Nephron progenitor cell (in vitro differentiated cells): ENCODE results near the gene TATDN2.

Experiments used
- DNase-seq: peaks from one replicate; pipeline ENCODE4 v3.0.0; 2021
- H3K27ac Mint-ChIP-seq: 2 replicates; pipeline ENCODE4 v1.8.0; 2021; ENCODE audit warnings: mild to moderate bottlenecking, moderate library complexity, mixed read lengths
- H3K27me3 Mint-ChIP-seq: 2 replicates; pipeline ENCODE4 v1.8.0; 2021; ENCODE audit warnings: mild to moderate bottlenecking, low read depth, mixed read lengths; ENCODE audit not compliant: poor library complexity
- H3K36me3 Mint-ChIP-seq: 2 replicates; pipeline ENCODE4 v1.8.0; 2021; ENCODE audit warnings: low read depth, mixed read lengths
- H3K4me1 Mint-ChIP-seq: 2 replicates; pipeline ENCODE4 v1.8.0; 2021; ENCODE audit warnings: mixed read lengths
- H3K4me3 Mint-ChIP-seq: 2 replicates; pipeline ENCODE4 v1.8.0; 2021; ENCODE audit warnings: mild to moderate bottlenecking, moderate library complexity, mixed read lengths
- H3K9me3 Mint-ChIP-seq: 2 replicates; pipeline ENCODE4 v1.8.0; 2021; ENCODE audit warnings: mild to moderate bottlenecking, moderate library complexity, mixed read lengths
- TF ChIP-seq, protein P1 (sequence below): fragments of 200-600 bp; sonication (generic); IDR thresholded peaks from 2 replicates; pipeline ENCODE4 v1.5.0; 2021; ENCODE audit warnings: antibody characterized with exemption

The TATDN2 gene

DNA sequence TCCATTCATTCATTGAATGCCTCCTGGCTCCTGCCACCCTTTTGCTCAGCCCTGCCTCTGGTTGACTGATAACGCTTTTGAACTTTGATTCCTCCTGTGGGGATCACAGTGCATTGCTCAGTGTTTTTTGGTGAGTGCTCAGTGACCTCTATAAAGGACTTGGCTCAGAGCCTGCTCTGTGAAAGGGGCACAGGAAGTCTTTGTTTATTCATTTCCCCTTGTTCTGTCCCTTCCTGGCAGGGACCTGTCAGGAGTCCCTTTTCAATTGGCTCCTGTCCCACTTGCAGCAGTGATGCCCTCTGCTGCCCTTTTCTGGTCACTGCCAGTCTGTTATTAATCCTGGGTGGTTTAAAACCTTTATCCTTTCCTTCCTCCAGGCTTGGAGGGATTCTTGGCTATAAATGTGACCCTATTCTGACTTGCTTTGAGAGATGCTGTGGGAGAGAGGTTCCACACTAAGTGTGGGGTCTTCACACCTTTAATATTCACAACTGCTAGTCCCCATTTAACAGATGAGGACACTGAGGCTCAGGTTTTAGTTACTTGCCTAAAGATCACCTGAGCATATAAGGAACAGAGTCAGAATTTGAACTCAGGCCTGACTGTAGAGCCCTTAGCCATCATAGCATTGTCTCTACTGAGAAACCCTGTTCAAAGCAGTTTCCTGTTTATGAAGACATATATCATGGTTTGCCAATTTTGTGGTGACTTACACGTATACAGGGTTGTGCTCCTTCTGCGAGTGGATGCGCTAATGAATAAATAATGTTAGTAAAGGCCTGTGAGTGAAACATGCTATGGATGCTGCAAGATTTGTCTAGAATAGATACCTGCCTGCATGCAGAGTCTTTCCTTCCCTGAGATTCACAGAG, 23.2 kb upstream of the TATDN2 start:
- H3K4me1 Mint-ChIP-seq = peaks cover 6% of the 10 kb centered on the region
- TF ChIP-seq, protein P1, sequence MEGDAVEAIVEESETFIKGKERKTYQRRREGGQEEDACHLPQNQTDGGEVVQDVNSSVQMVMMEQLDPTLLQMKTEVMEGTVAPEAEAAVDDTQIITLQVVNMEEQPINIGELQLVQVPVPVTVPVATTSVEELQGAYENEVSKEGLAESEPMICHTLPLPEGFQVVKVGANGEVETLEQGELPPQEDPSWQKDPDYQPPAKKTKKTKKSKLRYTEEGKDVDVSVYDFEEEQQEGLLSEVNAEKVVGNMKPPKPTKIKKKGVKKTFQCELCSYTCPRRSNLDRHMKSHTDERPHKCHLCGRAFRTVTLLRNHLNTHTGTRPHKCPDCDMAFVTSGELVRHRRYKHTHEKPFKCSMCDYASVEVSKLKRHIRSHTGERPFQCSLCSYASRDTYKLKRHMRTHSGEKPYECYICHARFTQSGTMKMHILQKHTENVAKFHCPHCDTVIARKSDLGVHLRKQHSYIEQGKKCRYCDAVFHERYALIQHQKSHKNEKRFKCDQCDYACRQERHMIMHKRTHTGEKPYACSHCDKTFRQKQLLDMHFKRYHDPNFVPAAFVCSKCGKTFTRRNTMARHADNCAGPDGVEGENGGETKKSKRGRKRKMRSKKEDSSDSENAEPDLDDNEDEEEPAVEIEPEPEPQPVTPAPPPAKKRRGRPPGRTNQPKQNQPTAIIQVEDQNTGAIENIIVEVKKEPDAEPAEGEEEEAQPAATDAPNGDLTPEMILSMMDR = peak; percentile 61
- peaks cover 9% of the 10 kb centered on the region for H3K27me3 Mint-ChIP-seq
- H3K4me3 Mint-ChIP-seq = no peak overlapping the region
- H3K36me3 Mint-ChIP-seq = no peaks in the 10 kb centered on the region
- DNase-seq = peak; percentile 46
- H3K9me3 Mint-ChIP-seq = no peaks in the 10 kb centered on the region
- peak overlapping the region; percentile 69 for H3K27ac Mint-ChIP-seq

GRCh38 chr3:10226293-10226692, 22.0 kb upstream of the TATDN2 start:
- no peaks in the 10 kb centered on the region for H3K9me3 Mint-ChIP-seq
- peaks cover 6% of the 10 kb centered on the region for H3K4me1 Mint-ChIP-seq
- no peak for DNase-seq
- peaks cover 9% of the 10 kb centered on the region for H3K27me3 Mint-ChIP-seq
- TF ChIP-seq, protein P1 = no peak
- H3K36me3 Mint-ChIP-seq = no peaks in the 10 kb centered on the region
- no peak overlapping the region for H3K27ac Mint-ChIP-seq
- H3K4me3 Mint-ChIP-seq = no peak overlapping the region

- peaks cover 6% of the 10 kb centered on the region for H3K27me3 Mint-ChIP-seq
- no peaks in the 10 kb centered on the region for H3K36me3 Mint-ChIP-seq
- H3K9me3 Mint-ChIP-seq = no peaks in the 10 kb centered on the region
- peak overlapping the region; percentile 77 for H3K27ac Mint-ChIP-seq
- DNase-seq = no peak
- TF ChIP-seq, protein P1 = no peak
- no peak overlapping the region for H3K4me3 Mint-ChIP-seq
- H3K4me1 Mint-ChIP-seq = peaks cover 6% of the 10 kb centered on the region
These were observed 19.9 kb upstream of the TATDN2 start for GRCh38 chr3:10228248-10228950.

DNA sequence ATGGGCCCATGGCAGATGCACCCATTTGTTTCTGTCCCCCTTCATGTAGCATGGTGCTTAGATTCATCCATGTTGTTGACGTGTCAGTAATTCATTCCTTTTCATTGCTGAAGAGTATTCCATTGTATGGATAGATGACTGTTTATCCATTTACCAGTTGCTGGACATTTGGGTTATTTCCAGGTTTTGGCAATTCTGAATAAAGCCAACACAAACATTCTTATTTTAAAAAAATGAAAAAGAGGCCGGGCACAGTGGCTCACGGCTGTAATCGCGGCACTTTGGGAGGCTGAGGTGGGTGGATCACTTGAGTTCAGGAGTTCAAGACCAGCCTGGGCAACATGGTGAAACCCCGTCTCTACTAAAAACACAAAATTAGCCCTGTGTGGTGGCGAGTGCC, 18.7 kb upstream of the TATDN2 start:
- H3K4me3 Mint-ChIP-seq = no peak overlapping the region
- H3K36me3 Mint-ChIP-seq = no peaks in the 10 kb centered on the region
- peaks cover 2% of the 10 kb centered on the region for H3K27me3 Mint-ChIP-seq
- no peaks in the 10 kb centered on the region for H3K9me3 Mint-ChIP-seq
- DNase-seq = no peak
- TF ChIP-seq, protein P1 = no peak
- H3K4me1 Mint-ChIP-seq = peaks cover 5% of the 10 kb centered on the region
- H3K27ac Mint-ChIP-seq = no peak overlapping the region

- no peak for DNase-seq
- H3K27me3 Mint-ChIP-seq = peaks cover 4% of the 10 kb centered on the region
- H3K9me3 Mint-ChIP-seq = peaks cover 6% of the 10 kb centered on the region
- TF ChIP-seq, protein P1 = no peak
- H3K27ac Mint-ChIP-seq = peak overlapping the region; percentile 62
- peaks cover 4% of the 10 kb centered on the region for H3K36me3 Mint-ChIP-seq
- H3K4me3 Mint-ChIP-seq = no peak overlapping the region
- peaks cover 6% of the 10 kb centered on the region for H3K4me1 Mint-ChIP-seq
These were observed 16.1 kb upstream of the TATDN2 start for GRCh38 chr3:10232137-10232536.
